Measurements from ENCODE around the gene PDIA3. TPM values are rescaled to one million over a fixed set of nuclear protein-coding genes. Genes with fewer than 3 reads are reported as not detected.
A peak's percentile ranks its signal among the peaks of the same experiment; 100 is the strongest.

Gene PDIA3
- total RNA-seq, 4 donors from 2014 or later, result 70.6 to 256 (median 101) TPM

- no peak for DNase-seq (ENCODE audit: extremely low spot score)
- intact Hi-C loops (cut with DNase I), result no loop called here
- Histone ChIP-seq H3K36me3 (peaks cover 10 to 65% (median 54%) of the 10 kb centered on the region in 4 donors), H3K9me3 (no peaks in the 10 kb centered on the region), H3K4me1 (peaks cover 47 to 78% (median 75%) of the 10 kb centered on the region in 4 donors), H3K27ac (replicated peaks in 1 of 4) (peak overlapping the region in 2 of 4 donors; percentile 9 to 25), H3K4me3 (no peak overlapping the region), H3K27me3 (peaks cover 0 to 4% (median 0%) of the 10 kb centered on the region in 4 donors)
- TF ChIP-seq EP300 (IDR thresholded peaks at IDR 0.05), result no peak
- TF ChIP-seq POLR2AphosphoS5 (IDR thresholded peaks at IDR 0.05), result no peak
- no peak for TF ChIP-seq POLR2A (IDR thresholded peaks at IDR 0.05; ENCODE audit: low read depth)
- TF ChIP-seq, protein P1, sequence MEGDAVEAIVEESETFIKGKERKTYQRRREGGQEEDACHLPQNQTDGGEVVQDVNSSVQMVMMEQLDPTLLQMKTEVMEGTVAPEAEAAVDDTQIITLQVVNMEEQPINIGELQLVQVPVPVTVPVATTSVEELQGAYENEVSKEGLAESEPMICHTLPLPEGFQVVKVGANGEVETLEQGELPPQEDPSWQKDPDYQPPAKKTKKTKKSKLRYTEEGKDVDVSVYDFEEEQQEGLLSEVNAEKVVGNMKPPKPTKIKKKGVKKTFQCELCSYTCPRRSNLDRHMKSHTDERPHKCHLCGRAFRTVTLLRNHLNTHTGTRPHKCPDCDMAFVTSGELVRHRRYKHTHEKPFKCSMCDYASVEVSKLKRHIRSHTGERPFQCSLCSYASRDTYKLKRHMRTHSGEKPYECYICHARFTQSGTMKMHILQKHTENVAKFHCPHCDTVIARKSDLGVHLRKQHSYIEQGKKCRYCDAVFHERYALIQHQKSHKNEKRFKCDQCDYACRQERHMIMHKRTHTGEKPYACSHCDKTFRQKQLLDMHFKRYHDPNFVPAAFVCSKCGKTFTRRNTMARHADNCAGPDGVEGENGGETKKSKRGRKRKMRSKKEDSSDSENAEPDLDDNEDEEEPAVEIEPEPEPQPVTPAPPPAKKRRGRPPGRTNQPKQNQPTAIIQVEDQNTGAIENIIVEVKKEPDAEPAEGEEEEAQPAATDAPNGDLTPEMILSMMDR (IDR thresholded peaks at IDR 0.05), result no peak
These were observed 49.8 kb downstream of the PDIA3 start for GRCh38 chr15:43795997-43796396.

- peaks cover 10 to 68% (median 55%) of the 10 kb centered on the region in 4 donors for H3K36me3 ChIP-seq
- H3K27me3 ChIP-seq, result peaks cover 0 to 4% (median 0%) of the 10 kb centered on the region in 4 donors
- H3K4me1 ChIP-seq, result peaks cover 53 to 84% (median 78%) of the 10 kb centered on the region in 4 donors
- DNase-seq (ENCODE audit: extremely low spot score), result no peak
- H3K4me3 ChIP-seq, result no peak overlapping the region
- no peaks in the 10 kb centered on the region for H3K9me3 ChIP-seq
- H3K27ac ChIP-seq (replicated peaks in 1 of 4), result peak overlapping the region in 1 of 4 donors; percentile 9
- 89% methylated on average over 3 of the region's 3 CpGs for WGBS
- TF ChIP-seq POLR2AphosphoS5 (IDR thresholded peaks at IDR 0.05), result no peak
- TF ChIP-seq EP300 (IDR thresholded peaks at IDR 0.05), result no peak
- no peak for TF ChIP-seq POLR2A (IDR thresholded peaks at IDR 0.05; ENCODE audit: low read depth)
- TF ChIP-seq, protein P1 (IDR thresholded peaks at IDR 0.05), result no peak
- intact Hi-C loops (cut with DNase I), result no loop called here
These were observed 50.3 kb downstream of the PDIA3 start for GRCh38 chr15:43796566-43796965.

GRCh38 chr15:43799209-43799944 is 53.1 kb downstream of the PDIA3 start:
- 86% methylated on average over 15 of the region's 16 CpGs for WGBS
- intact Hi-C loops (cut with DNase I), result no loop called here
- DNase-seq (ENCODE audit: extremely low spot score), result no peak
- Histone ChIP-seq H3K9me3 (no peaks in the 10 kb centered on the region), H3K4me1 (peaks cover 40 to 68% (median 65%) of the 10 kb centered on the region in 4 donors), H3K27me3 (peaks cover 0 to 4% (median 0%) of the 10 kb centered on the region in 4 donors), H3K4me3 (no peak overlapping the region), H3K27ac (replicated peaks in 1 of 4) (peak overlapping the region; percentile 90 to 95 (median 92)), H3K36me3 (peaks cover 10 to 83% (median 69%) of the 10 kb centered on the region in 4 donors)
- TF ChIP-seq EP300 (IDR thresholded peaks at IDR 0.05) (no peak), POLR2A (IDR thresholded peaks at IDR 0.05; ENCODE audit: low read depth) (no peak), POLR2AphosphoS5 (IDR thresholded peaks at IDR 0.05) (no peak)
- TF ChIP-seq, protein P1 (IDR thresholded peaks at IDR 0.05), result no peak

DNA sequence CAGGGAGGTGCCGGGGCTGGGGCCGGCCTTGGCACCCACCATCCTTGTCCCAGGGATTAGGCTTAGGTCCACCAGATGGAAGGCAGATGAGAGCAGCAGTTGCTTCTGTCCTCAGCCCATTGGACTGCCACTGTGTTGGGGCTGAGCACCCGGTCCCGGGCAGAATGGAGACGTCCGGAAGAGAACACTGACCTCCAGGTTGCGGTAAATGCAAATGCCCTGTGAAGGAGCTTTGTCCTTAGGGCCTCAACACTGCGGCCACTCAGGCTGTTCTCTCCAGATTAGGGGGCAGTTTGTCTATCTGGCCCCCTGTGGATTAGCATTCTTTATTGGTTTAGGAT is 53.7 kb downstream of the PDIA3 start, which contains the start of gene SERINC4:
TSS of gene SERINC4 (minus strand) at position 276 of the 341 bp plus-strand sequence. CDS start at position 42, 234 bp downstream.
- H3K9me3 ChIP-seq, result no peaks in the 10 kb centered on the region
- peak within 1 kb of the TSS; percentile 90 to 95 (median 92) for H3K27ac ChIP-seq (replicated peaks in 1 of 4)
- TF ChIP-seq POLR2A (IDR thresholded peaks at IDR 0.05; ENCODE audit: low read depth), result no peak
- no peak for TF ChIP-seq EP300 (IDR thresholded peaks at IDR 0.05)
- TF ChIP-seq POLR2AphosphoS5 (IDR thresholded peaks at IDR 0.05), result no peak
- peaks cover 34 to 62% (median 59%) of the 10 kb centered on the region in 4 donors for H3K4me1 ChIP-seq
- H3K4me3 ChIP-seq, result peak within 1 kb of the TSS; percentile 65 to 94 (median 86)
- no peak for DNase-seq (ENCODE audit: extremely low spot score)
- peaks cover 9 to 83% (median 69%) of the 10 kb centered on the region in 4 donors for H3K36me3 ChIP-seq
- WGBS, result 92% methylated on average over 6 of the region's 8 CpGs
- H3K27me3 ChIP-seq, result peaks cover 0 to 4% (median 0%) of the 10 kb centered on the region in 4 donors
- intact Hi-C loops (cut with DNase I), result no loop called here
